HG03060 (cell line): Measurements from ENCODE around the gene NKTR.

ENCODE experiments used
- ATAC-seq: cut with Tn5 transposase; IDR thresholded peaks from one replicate; pipeline ENCODE4 v1.9.1; 2021; ENCODE audit warnings: low read depth, moderate number of reproducible peaks; ENCODE audit not compliant: unreplicated experiment

NKTR gene

GRCh38 chr3:42660131-42660715 lies 59.7 kb downstream of the NKTR start:
- ATAC-seq, result no peak

- no peak for ATAC-seq
These were observed 60.4 kb downstream of the NKTR start for GRCh38 chr3:42660898-42661297.

- no peak for ATAC-seq
These were observed 61.1 kb downstream of the NKTR start for GRCh38 chr3:42661593-42662022.

- ATAC-seq, result no peak
These were observed 61.7 kb downstream of the NKTR start for GRCh38 chr3:42662037-42662812.

GRCh38 chr3:42662813-42663535 lies 62.5 kb downstream of the NKTR start:
- ATAC-seq, result no peak

- ATAC-seq, result no peak
These were observed 63.3 kb downstream of the NKTR start for GRCh38 chr3:42663581-42664437.

GRCh38 chr3:42664438-42664803 lies 63.9 kb downstream of the NKTR start:
- ATAC-seq, result no peak

- ATAC-seq, result no peak
These were observed 64.8 kb downstream of the NKTR start for GRCh38 chr3:42665050-42665878.

GRCh38 chr3:42666022-42666421 lies 65.5 kb downstream of the NKTR start:
- no peak for ATAC-seq

- ATAC-seq, result no peak
These were observed 66.1 kb downstream of the NKTR start for GRCh38 chr3:42666577-42666998.

GRCh38 chr3:42667096-42667522 lies 66.6 kb downstream of the NKTR start:
- no peak for ATAC-seq

- no peak for ATAC-seq
These were observed 67.3 kb downstream of the NKTR start for GRCh38 chr3:42667523-42668412.

- no peak for ATAC-seq
These were observed 67.9 kb downstream of the NKTR start for GRCh38 chr3:42668413-42668760.

- ATAC-seq, result no peak
These were observed 68.3 kb downstream of the NKTR start for GRCh38 chr3:42668793-42669217.

- ATAC-seq, result no peak
These were observed 69.6 kb downstream of the NKTR start for GRCh38 chr3:42670051-42670576.

GRCh38 chr3:42670670-42671069 lies 70.2 kb downstream of the NKTR start:
- ATAC-seq, result no peak

GRCh38 chr3:42672515-42672914 lies 72.0 kb downstream of the NKTR start:
- ATAC-seq, result no peak

- ATAC-seq, result no peak
These were observed 72.6 kb downstream of the NKTR start for GRCh38 chr3:42673082-42673481.

GRCh38 chr3:42674146-42674545 lies 73.7 kb downstream of the NKTR start:
- ATAC-seq, result no peak
